Measurements from ENCODE around the gene MAP3K3.

DNA sequence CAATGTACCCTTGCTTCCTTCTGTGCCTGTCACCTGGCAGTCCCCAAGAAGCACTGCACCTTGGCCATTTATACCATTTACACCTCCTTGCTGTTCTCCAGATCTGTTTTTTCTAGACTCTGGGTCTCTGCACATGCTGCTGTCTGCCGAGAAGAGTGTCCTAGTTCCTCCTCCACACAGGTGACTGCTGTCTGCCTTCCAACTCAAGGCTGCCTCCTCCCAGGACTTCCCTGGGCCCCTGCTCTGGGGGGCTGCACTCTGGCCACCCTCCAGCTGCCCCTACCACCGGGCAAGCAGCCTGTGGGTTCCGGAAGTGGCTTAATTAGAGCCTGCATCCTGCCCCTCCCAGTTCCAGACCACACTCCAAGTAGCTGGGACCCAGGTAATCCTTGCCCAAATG, 83.4 kb downstream of the MAP3K3 start:
- TF ChIP-seq, protein P1, sequence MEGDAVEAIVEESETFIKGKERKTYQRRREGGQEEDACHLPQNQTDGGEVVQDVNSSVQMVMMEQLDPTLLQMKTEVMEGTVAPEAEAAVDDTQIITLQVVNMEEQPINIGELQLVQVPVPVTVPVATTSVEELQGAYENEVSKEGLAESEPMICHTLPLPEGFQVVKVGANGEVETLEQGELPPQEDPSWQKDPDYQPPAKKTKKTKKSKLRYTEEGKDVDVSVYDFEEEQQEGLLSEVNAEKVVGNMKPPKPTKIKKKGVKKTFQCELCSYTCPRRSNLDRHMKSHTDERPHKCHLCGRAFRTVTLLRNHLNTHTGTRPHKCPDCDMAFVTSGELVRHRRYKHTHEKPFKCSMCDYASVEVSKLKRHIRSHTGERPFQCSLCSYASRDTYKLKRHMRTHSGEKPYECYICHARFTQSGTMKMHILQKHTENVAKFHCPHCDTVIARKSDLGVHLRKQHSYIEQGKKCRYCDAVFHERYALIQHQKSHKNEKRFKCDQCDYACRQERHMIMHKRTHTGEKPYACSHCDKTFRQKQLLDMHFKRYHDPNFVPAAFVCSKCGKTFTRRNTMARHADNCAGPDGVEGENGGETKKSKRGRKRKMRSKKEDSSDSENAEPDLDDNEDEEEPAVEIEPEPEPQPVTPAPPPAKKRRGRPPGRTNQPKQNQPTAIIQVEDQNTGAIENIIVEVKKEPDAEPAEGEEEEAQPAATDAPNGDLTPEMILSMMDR (conservative IDR thresholded peaks at IDR 0.05 in 1 of 2, IDR thresholded peaks at IDR 0.05 in 1 of 2; ENCODE audit: extremely low read depth in 1 of 2, insufficient read depth in 1 of 2, low read depth in 1 of 2, low read length in 2 of 2): no peak
- TF ChIP-seq EZH2 (IDR thresholded peaks at IDR 0.05; ENCODE audit: borderline replicate concordance, low read length): no peak
